IMR-90 (cell line): ENCODE data around the gene SKAP1.

Source experiments
- BHLHE40 ChIP-seq: fragments of 150-350 bp; IDR thresholded peaks from 2 replicates; pipeline ENCODE4 v1.6.1; 2016; ENCODE audit warnings: mild to moderate bottlenecking, low read depth, low read length
- CEBPB ChIP-seq: IDR thresholded peaks from 2 replicates; pipeline ENCODE4 v1.6.1; 2012; ENCODE audit warnings: low read depth, low read length, improper control_type of control experiment
- CHD1 ChIP-seq: IDR thresholded peaks from 2 replicates; pipeline ENCODE4 v1.6.1; 2012; ENCODE audit warnings: low read depth, low read length, improper control_type of control experiment
- MAZ ChIP-seq: IDR thresholded peaks from 2 replicates; pipeline ENCODE4 v1.6.1; 2012; ENCODE audit warnings: low read depth, mild to moderate bottlenecking, low read length, improper control_type of control experiment, moderate library complexity, borderline replicate concordance
- RAD21 ChIP-seq: IDR thresholded peaks from 2 replicates; pipeline ENCODE4 v1.6.1; 2012; ENCODE audit warnings: low read length, improper control_type of control experiment
- RFX5 ChIP-seq: IDR thresholded peaks from 2 replicates; pipeline ENCODE4 v1.8.0; 2012; ENCODE audit warnings: low read depth, mild to moderate bottlenecking, low read length, moderate library complexity
- USF2 ChIP-seq: fragments of 150-350 bp; IDR thresholded peaks from 2 replicates; pipeline ENCODE4 v1.6.1; 2017; ENCODE audit warnings: mild to moderate bottlenecking, antibody characterized with exemption, low read length, low read depth
- TF ChIP-seq, protein P1 (sequence below): conservative IDR thresholded peaks from 2 replicates; pipeline ENCODE4 v1.5.1; 2012; ENCODE audit warnings: mild to moderate bottlenecking, low read depth, low read length, improper control_type of control experiment
- TF ChIP-seq, protein P2 (sequence below): fragments of 150-350 bp; IDR thresholded peaks from 2 replicates; pipeline ENCODE4 v1.6.1; 2016; ENCODE audit warnings: low read depth, mild to moderate bottlenecking, low read length, moderate library complexity, borderline replicate concordance

DNA sequence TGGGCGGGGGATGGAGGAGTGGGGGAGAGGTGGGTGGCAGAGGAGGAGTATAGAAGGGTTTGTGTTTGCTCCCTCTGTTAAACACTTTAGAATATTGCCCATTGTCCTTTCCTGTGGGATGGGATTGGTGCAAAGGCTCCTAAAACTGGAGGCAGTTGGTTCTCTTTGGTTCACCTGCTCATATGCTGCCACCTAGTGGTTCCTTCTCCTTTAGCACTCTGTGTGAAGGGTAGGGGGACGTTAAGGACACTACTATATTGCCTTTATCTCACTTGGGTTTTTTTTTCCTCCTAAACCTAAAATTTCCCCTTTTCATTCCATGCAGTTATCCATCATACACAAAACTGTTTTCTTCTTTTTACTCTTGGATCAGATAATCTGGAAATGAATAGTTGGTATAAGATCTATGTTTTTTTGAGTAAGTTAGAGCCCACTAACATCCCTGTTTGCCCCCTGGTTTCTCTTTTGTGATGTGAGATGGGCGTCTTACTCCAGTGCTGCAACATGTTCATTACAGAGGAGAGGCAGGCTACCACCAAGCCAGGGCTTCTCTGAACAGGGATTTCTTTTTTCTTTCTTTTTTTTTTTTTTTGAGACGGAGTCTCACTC lies 298.7 kb downstream of the SKAP1 start:
- TF ChIP-seq, protein P1, sequence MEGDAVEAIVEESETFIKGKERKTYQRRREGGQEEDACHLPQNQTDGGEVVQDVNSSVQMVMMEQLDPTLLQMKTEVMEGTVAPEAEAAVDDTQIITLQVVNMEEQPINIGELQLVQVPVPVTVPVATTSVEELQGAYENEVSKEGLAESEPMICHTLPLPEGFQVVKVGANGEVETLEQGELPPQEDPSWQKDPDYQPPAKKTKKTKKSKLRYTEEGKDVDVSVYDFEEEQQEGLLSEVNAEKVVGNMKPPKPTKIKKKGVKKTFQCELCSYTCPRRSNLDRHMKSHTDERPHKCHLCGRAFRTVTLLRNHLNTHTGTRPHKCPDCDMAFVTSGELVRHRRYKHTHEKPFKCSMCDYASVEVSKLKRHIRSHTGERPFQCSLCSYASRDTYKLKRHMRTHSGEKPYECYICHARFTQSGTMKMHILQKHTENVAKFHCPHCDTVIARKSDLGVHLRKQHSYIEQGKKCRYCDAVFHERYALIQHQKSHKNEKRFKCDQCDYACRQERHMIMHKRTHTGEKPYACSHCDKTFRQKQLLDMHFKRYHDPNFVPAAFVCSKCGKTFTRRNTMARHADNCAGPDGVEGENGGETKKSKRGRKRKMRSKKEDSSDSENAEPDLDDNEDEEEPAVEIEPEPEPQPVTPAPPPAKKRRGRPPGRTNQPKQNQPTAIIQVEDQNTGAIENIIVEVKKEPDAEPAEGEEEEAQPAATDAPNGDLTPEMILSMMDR, result peak; percentile 86
- TF ChIP-seq RAD21, result peak; percentile 87
- TF ChIP-seq BHLHE40, result no peak
- TF ChIP-seq MAZ, result no peak
- TF ChIP-seq, protein P2, sequence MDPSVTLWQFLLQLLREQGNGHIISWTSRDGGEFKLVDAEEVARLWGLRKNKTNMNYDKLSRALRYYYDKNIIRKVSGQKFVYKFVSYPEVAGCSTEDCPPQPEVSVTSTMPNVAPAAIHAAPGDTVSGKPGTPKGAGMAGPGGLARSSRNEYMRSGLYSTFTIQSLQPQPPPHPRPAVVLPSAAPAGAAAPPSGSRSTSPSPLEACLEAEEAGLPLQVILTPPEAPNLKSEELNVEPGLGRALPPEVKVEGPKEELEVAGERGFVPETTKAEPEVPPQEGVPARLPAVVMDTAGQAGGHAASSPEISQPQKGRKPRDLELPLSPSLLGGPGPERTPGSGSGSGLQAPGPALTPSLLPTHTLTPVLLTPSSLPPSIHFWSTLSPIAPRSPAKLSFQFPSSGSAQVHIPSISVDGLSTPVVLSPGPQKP, result no peak
- no peak for TF ChIP-seq RFX5
- TF ChIP-seq CEBPB, result no peak
- TF ChIP-seq CHD1, result no peak
- no peak for TF ChIP-seq USF2
